HepG2 (cell line): ENCODE measurements around the gene AGAP1. TPM values are rescaled to one million over a fixed set of nuclear protein-coding genes. Genes with fewer than 3 reads are reported as not detected.

Source experiments
- ATAC-seq: fragments of 200-7000 bp; cut with Tn5 transposase; 3 replicates; pipeline ENCODE4 v1.9.1; 2020; ENCODE audit warnings: mild to moderate bottlenecking, moderate library complexity
- BruUV-seq: library from RNA; stranded (reverse); fragments of 400-500 nt; replicated peaks from 2 replicates; lab custom pipeline; 2021; lab: Mats Ljungman, UMichigan
- CTCF ChIA-PET: fragments of 300-600 bp; formaldehyde crosslinking; extraction: SDS; loops from one replicate; lab custom pipeline; 2021; ENCODE audit warnings: low total read pairs, inconsistent platforms, low intra/inter-chr PET ratio; lab: Yijun Ruan, JAX
- POLR2A ChIA-PET: fragments of 350-600 bp; sonication (Branson Sonifier 250); formaldehyde crosslinking; loops from one replicate; lab custom pipeline; 2020; ENCODE audit warnings: antibody characterized with exemption, inconsistent platforms; lab: Yijun Ruan, JAX
- DNase-seq: peaks from one replicate; pipeline ENCODE4 v3.0.0-alpha.2; 2015; ENCODE audit warnings: low spot score
- FAIRE-seq: peaks from 3 replicates; lab custom pipeline; 2011; peaks lifted over from hg19 to GRCh38; lab: Jason Lieb, UNC
- H2AFZ ChIP-seq: one replicate; pipeline ENCODE4 v1.6.1; 2011; ENCODE audit warnings: low read length, inconsistent platforms
- H3K27ac ChIP-seq: fragments of 300-600 bp; 3 replicates; pipeline ENCODE4 v1.8.0; 2011; ENCODE audit warnings: mixed run types, mild to moderate bottlenecking, mixed read lengths, low read length, inconsistent platforms; ENCODE audit not compliant: insufficient read depth; ENCODE audit errors: extremely low read length
- H3K27me3 ChIP-seq, 2 experiments: fragments of 200-600 bp in 1 of 2; 2 replicates in 1 of 2; 3 replicates in 1 of 2; pipeline versions ENCODE4 v1.6.0 to v1.8.0; 2011; ENCODE audit warnings: low read length in 2 of 2, mild to moderate bottlenecking in 2 of 2, moderate library complexity in 2 of 2, inconsistent platforms in 1 of 2; ENCODE audit not compliant: insufficient read depth in 2 of 2, control insufficient read depth in 1 of 2
- H3K36me3 ChIP-seq, 2 experiments: fragments of 200-600 bp in 1 of 2; replicated peaks in 1 of 2; 2 replicates in 1 of 2; 3 replicates in 1 of 2; pipeline versions ENCODE4 v1.5.1 to v1.8.0; 2011; ENCODE audit warnings: low read length in 2 of 2, inconsistent platforms in 1 of 2; ENCODE audit not compliant: insufficient read depth in 2 of 2, control insufficient read depth in 1 of 2
- H3K4me1 ChIP-seq: 2 replicates; pipeline ENCODE4 v1.5.1; 2012; ENCODE audit warnings: low read length, inconsistent platforms; ENCODE audit not compliant: insufficient read depth
- H3K4me2 ChIP-seq: 2 replicates; pipeline ENCODE4 v1.6.0; 2011; ENCODE audit warnings: low read depth, low read length, inconsistent platforms
- H3K4me3 ChIP-seq, 3 experiments: fragments of 200-600 bp in 1 of 3; sonication (generic), shearing (Covaris generic) in 1 of 3; replicated peaks in 1 of 3; 2 replicates each; pipeline ENCODE4 v1.5.1; 2011 to 2016; ENCODE audit warnings: low read length in 3 of 3, inconsistent platforms in 2 of 3, low read depth in 2 of 3, mild to moderate bottlenecking in 2 of 3, control low read depth in 1 of 3, mixed read lengths in 1 of 3; ENCODE audit not compliant: insufficient read depth in 1 of 3
- H3K79me2 ChIP-seq: one replicate; pipeline ENCODE4 v1.6.1; 2011; ENCODE audit warnings: low read length, inconsistent platforms; ENCODE audit not compliant: insufficient read depth
- H3K9ac ChIP-seq: 2 replicates; pipeline ENCODE4 v1.6.0; 2011; ENCODE audit warnings: mild to moderate bottlenecking, low read depth, low read length, inconsistent platforms; ENCODE audit not compliant: insufficient read depth
- H3K9me3 ChIP-seq: 2 replicates; pipeline ENCODE4 v1.5.1; 2012; ENCODE audit warnings: mild to moderate bottlenecking, low read length
- H4K20me1 ChIP-seq: 2 replicates; pipeline ENCODE4 v1.6.0; 2011; ENCODE audit warnings: inconsistent platforms, mild to moderate bottlenecking, low read length, moderate library complexity; ENCODE audit not compliant: insufficient read depth
- CBX1 ChIP-seq: IDR thresholded peaks from one replicate; pipeline ENCODE4 v1.6.1; 2016; ENCODE audit warnings: antibody characterized with exemption, low read depth
- HNF1B ChIP-seq: sonication (generic); formaldehyde crosslinking; IDR thresholded peaks from 2 replicates; pipeline ENCODE4 v1.5.1; 2020; ENCODE audit warnings: mild to moderate bottlenecking, moderate library complexity, missing genetic modification reagents
- MIER3 ChIP-seq: IDR thresholded peaks from 2 replicates; pipeline ENCODE4 v1.6.1; 2016; ENCODE audit warnings: missing compliant biosample characterization, borderline replicate concordance
- NKX3-1 ChIP-seq: sonication (generic); formaldehyde crosslinking; IDR thresholded peaks from 2 replicates; pipeline ENCODE4 v1.5.0; 2020; ENCODE audit warnings: missing genetic modification reagents
- NPAS2 ChIP-seq: sonication (generic); formaldehyde crosslinking; IDR thresholded peaks from 2 replicates; pipeline ENCODE4 v1.8.0; 2022; ENCODE audit warnings: mild to moderate bottlenecking, missing genetic modification reagents, borderline replicate concordance
- RFXANK ChIP-seq: IDR thresholded peaks from 2 replicates; pipeline ENCODE4 v1.6.1; 2016
- YY1 ChIP-seq: IDR thresholded peaks from 2 replicates; pipeline ENCODE4 v1.6.1; 2011; ENCODE audit warnings: low read length, low read depth, moderate library complexity, mild to moderate bottlenecking; ENCODE audit not compliant: insufficient read depth, insufficient replicate concordance
- ZBTB34 ChIP-seq: sonication (generic); formaldehyde crosslinking; IDR thresholded peaks from 2 replicates; pipeline ENCODE4 v1.8.0; 2022; ENCODE audit warnings: mild to moderate bottlenecking, missing genetic modification reagents
- ZFP41 ChIP-seq: sonication (generic); formaldehyde crosslinking; IDR thresholded peaks from 2 replicates; pipeline ENCODE4 v1.4.0; 2020; ENCODE audit warnings: mild to moderate bottlenecking, missing genetic modification reagents, borderline replicate concordance
- ZNF740 ChIP-seq: sonication (generic); formaldehyde crosslinking; IDR thresholded peaks from 2 replicates; pipeline ENCODE4 v1.4.0; 2020; ENCODE audit warnings: missing genetic modification reagents
- ZNF773 ChIP-seq: sonication (generic); formaldehyde crosslinking; IDR thresholded peaks from 2 replicates; pipeline ENCODE4 v1.4.0; 2020; ENCODE audit warnings: missing genetic modification reagents, borderline replicate concordance
- ZNF891 ChIP-seq: sonication (generic); formaldehyde crosslinking; IDR thresholded peaks from 2 replicates; pipeline ENCODE4 v1.5.0; 2020; ENCODE audit warnings: mild to moderate bottlenecking, missing genetic modification reagents
- WGBS: methylation state at CpG from one replicate; pipeline ENCODE4 v1.1.6; 2017; ENCODE audit warnings: low lambda C conversion rate; 5-methylcytosine and 5-hydroxymethylcytosine counted together
- in situ Hi-C: cut with HindIII; loops from 2 replicates; pipeline ENCODE4 v1.10.0; 2017; ENCODE audit warnings: low pct_unique_long_range_greater_than_20kb; ENCODE audit not compliant: extremely low pct_ligation_motif_present
- intact Hi-C: fragments of 100-400 bp; cut with micrococcal nuclease; formaldehyde crosslinking; loops from one replicate; pipeline ENCODE4 v1.10.0; 2022; ENCODE audit not compliant: unreplicated experiment
- polyA plus RNA-seq, 8 experiments: library from polyadenylated mRNA; depleted of rRNA in 3 of 8; stranded (reverse) in 7 of 8; unstranded in 1 of 8; fragments of >200 nt; fragmentation: Illumina TruSeq in 4 of 8; extraction: Trizol in 4 of 8; gene quantifications; 2 replicates each; pipeline versions ENCODE4 v1.2.1 to v1.2.3, GENCODE V29; 2011 to 2016; ENCODE audit warnings: low read depth in 4 of 8, missing spikeins in 1 of 8, mixed read lengths in 1 of 8; ENCODE audit not compliant: insufficient read depth in 1 of 8
- total RNA-seq, 5 experiments: library from RNA; depleted of rRNA; stranded (reverse); fragments of >200 nt; fragmentation: Illumina TruSeq; extraction: Trizol; gene quantifications; 2 replicates each; pipeline ENCODE4 v1.2.3, GENCODE V29; 2016; ENCODE audit warnings: low read depth in 1 of 5
- TF ChIP-seq, protein P1 (sequence below): IDR thresholded peaks from 2 replicates; pipeline ENCODE4 v1.6.1; 2016; ENCODE audit warnings: control low read depth

The AGAP1 gene
- total and polyA plus RNA-seq, 2 of the 13 experiments (the other 11 are each of a cell fraction or from before 2014, with no cell fraction given) = 21.2 to 32.7 TPM

- TF ChIP-seq NPAS2 (CRISPR knock-in tag) (no peak), CBX1 (no peak), ZNF891 (CRISPR knock-in tag) (no peak)
These were observed 595.6 kb downstream of the AGAP1 start (continued) for GRCh38 chr2:236089271-236090026.

DNA sequence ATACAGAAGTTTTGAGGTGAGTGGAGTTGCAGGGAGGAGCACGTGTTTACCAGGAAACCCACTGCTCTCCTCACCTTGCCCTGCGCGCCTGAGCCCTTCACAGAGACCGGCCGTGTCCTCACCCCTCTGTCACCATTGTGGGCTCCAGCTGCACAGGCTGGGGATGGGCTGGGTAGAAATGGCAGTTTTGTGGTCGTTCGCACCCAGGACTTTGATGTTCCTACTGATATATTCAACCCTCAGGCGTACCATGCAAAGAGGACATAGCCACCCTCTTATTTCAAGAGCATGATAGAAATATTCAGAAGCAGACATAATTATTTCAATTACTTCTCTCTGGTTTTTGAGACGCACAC lies 596.2 kb downstream of the AGAP1 start:
- no peaks in the 10 kb centered on the region for H3K9me3 ChIP-seq
- H3K4me2 ChIP-seq = no peak overlapping the region
- ATAC-seq (no peak), FAIRE-seq (no peak), DNase-seq (no peak)
- ChIA-PET POLR2A (no interaction called here), CTCF (no interaction called here)
- BruUV-seq = no TSS peak
- no peak overlapping the region for H3K9ac ChIP-seq
- no peaks in the 10 kb centered on the region for H3K79me2 ChIP-seq
- no peak overlapping the region for H3K4me3 ChIP-seq
- intact Hi-C loops (loop anchor here (10.0 kb wide), 1 partner anchor 105 kb away; no protein-coding TSS in a partner anchor), in situ Hi-C loops (no loop called here)
- H2AFZ ChIP-seq = no peak overlapping the region
- no peak overlapping the region for H3K27ac ChIP-seq
- H3K27me3 ChIP-seq = no peaks in the 10 kb centered on the region
- TF ChIP-seq MIER3 (CRISPR knock-in tag) (no peak), ZBTB34 (CRISPR knock-in tag) (no peak), ZNF773 (CRISPR knock-in tag) (no peak), ZNF740 (CRISPR knock-in tag) (no peak), ZFP41 (CRISPR knock-in tag) (no peak), NKX3-1 (CRISPR knock-in tag) (no peak), HNF1B (CRISPR knock-in tag) (no peak), YY1 (no peak), RFXANK (CRISPR knock-in tag) (no peak)
- TF ChIP-seq, protein P1, sequence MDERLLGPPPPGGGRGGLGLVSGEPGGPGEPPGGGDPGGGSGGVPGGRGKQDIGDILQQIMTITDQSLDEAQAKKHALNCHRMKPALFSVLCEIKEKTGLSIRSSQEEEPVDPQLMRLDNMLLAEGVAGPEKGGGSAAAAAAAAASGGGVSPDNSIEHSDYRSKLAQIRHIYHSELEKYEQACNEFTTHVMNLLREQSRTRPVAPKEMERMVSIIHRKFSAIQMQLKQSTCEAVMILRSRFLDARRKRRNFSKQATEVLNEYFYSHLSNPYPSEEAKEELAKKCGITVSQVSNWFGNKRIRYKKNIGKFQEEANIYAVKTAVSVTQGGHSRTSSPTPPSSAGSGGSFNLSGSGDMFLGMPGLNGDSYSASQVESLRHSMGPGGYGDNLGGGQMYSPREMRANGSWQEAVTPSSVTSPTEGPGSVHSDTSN = no peak
- H4K20me1 ChIP-seq = no peaks in the 10 kb centered on the region
- 96% methylated on average over 9 of the region's 9 CpGs for WGBS
- no peaks in the 10 kb centered on the region; a peak in 1 of 5 replicates for H3K36me3 ChIP-seq
- peaks cover 10% of the 10 kb centered on the region; the same call in 1 of the 2 replicates for H3K4me1 ChIP-seq
